Skin epidermis (tissue), 12 donors: ENCODE data around the gene IFT74.

Experiments
- H3K27ac ChIP-seq, 21 experiments: fragments of 200-600 bp; sonication (generic) in 11 of 21; one replicate each; pipeline ENCODE4 v1.5.0; 2020; ENCODE audit warnings: mild to moderate bottlenecking in 3 of 21, inconsistent platforms in 2 of 21, moderate library complexity in 2 of 21
- H3K4me3 ChIP-seq, 7 experiments: fragments of 200-600 bp; sonication (generic) in 2 of 7; one replicate each; pipeline ENCODE4 v1.5.0; 2020; ENCODE audit warnings: inconsistent platforms in 2 of 7, mild to moderate bottlenecking in 2 of 7, moderate library complexity in 1 of 7

Gene IFT74

GRCh38 chr9:26971721-26972120 is 15.5 kb downstream of the IFT74 start:
- Histone ChIP-seq H3K27ac (no peak overlapping the region), H3K4me3 (no peak overlapping the region)

GRCh38 chr9:26973989-26974388 is 17.8 kb downstream of the IFT74 start:
- Histone ChIP-seq H3K4me3 (no peak overlapping the region), H3K27ac (no peak overlapping the region)

- Histone ChIP-seq H3K27ac (no peak overlapping the region), H3K4me3 (no peak overlapping the region)
Measured at GRCh38 chr9:26974927-26975326, 18.7 kb downstream of the IFT74 start.

- Histone ChIP-seq H3K4me3 (no peak overlapping the region), H3K27ac (no peak overlapping the region)
Measured at GRCh38 chr9:26975728-26976707, 19.8 kb downstream of the IFT74 start.

GRCh38 chr9:26983340-26983739 is 27.1 kb downstream of the IFT74 start:
- Histone ChIP-seq H3K4me3 (no peak overlapping the region), H3K27ac (no peak overlapping the region)

- Histone ChIP-seq H3K27ac (no peak overlapping the region), H3K4me3 (no peak overlapping the region)
Measured at GRCh38 chr9:26995810-26996209, 39.6 kb downstream of the IFT74 start.

GRCh38 chr9:27003426-27004077 is 47.3 kb downstream of the IFT74 start:
- no peak overlapping the region for H3K27ac ChIP-seq
- no peak overlapping the region for H3K4me3 ChIP-seq

GRCh38 chr9:27005491-27005890 is 49.3 kb downstream of the IFT74 start, which contains the start of gene LRRC19:
TSS of gene LRRC19 (minus strand) at chr9:27005672. CDS start at chr9:26999694, 5,978 bp downstream.
- Histone ChIP-seq H3K27ac (no peak within 1 kb of the TSS), H3K4me3 (no peak within 1 kb of the TSS)

GRCh38 chr9:27019589-27019988 is 63.4 kb downstream of the IFT74 start:
- no peak overlapping the region for H3K27ac ChIP-seq
- H3K4me3 ChIP-seq: no peak overlapping the region

- Histone ChIP-seq H3K27ac (no peak overlapping the region), H3K4me3 (no peak overlapping the region)
Measured at GRCh38 chr9:27022920-27023319, 66.7 kb downstream of the IFT74 start.

- Histone ChIP-seq H3K4me3 (no peak overlapping the region), H3K27ac (no peak overlapping the region)
Measured at GRCh38 chr9:27029186-27029585, 73.0 kb downstream of the IFT74 start.

GRCh38 chr9:27033815-27034403 is 77.7 kb downstream of the IFT74 start:
- no peak overlapping the region for H3K4me3 ChIP-seq
- no peak overlapping the region for H3K27ac ChIP-seq

- H3K27ac ChIP-seq: no peak overlapping the region
- H3K4me3 ChIP-seq: no peak overlapping the region
Measured at GRCh38 chr9:27037499-27037898, 81.3 kb downstream of the IFT74 start.

- H3K4me3 ChIP-seq: no peak overlapping the region
- H3K27ac ChIP-seq: no peak overlapping the region
Measured at GRCh38 chr9:27041746-27042145, 85.5 kb downstream of the IFT74 start.

GRCh38 chr9:27042476-27042875 is 86.3 kb downstream of the IFT74 start:
- Histone ChIP-seq H3K27ac (no peak overlapping the region), H3K4me3 (no peak overlapping the region)

GRCh38 chr9:27043176-27043575 is 87.0 kb downstream of the IFT74 start:
- Histone ChIP-seq H3K4me3 (no peak overlapping the region), H3K27ac (no peak overlapping the region)

GRCh38 chr9:27047136-27047535 is 90.9 kb downstream of the IFT74 start:
- peak overlapping the region in 1 of 21 experiments; percentile 27 for H3K27ac ChIP-seq
- H3K4me3 ChIP-seq: no peak overlapping the region

- H3K4me3 ChIP-seq: no peak overlapping the region
- H3K27ac ChIP-seq: no peak overlapping the region
Measured at GRCh38 chr9:27053369-27054022, 97.3 kb downstream of the IFT74 start.

- H3K4me3 ChIP-seq: no peak overlapping the region
- no peak overlapping the region for H3K27ac ChIP-seq
Measured at GRCh38 chr9:27054125-27054524, 97.9 kb downstream of the IFT74 start.

- no peak overlapping the region for H3K27ac ChIP-seq
- H3K4me3 ChIP-seq: no peak overlapping the region
Measured at GRCh38 chr9:27054841-27055240, 98.6 kb downstream of the IFT74 start.
